NCI-H2227 treated with DMSO at 0.1 percent for 48 hours (cell line): Measurements from ENCODE around the gene TEX26.
"Not testable (repeated sequence)": the region's sequence is repeated elsewhere in the genome, so short reads cannot be mapped to it uniquely, and the experiment has no call there.

Experiments
- DNase-seq: peaks from one replicate; lab custom pipeline; 2025; lab: John Stamatoyannopoulos, UW

Gene TEX26

GRCh38 chr13:30918662-30919405, 13.6 kb upstream of the TEX26 start:
- DNase-seq: no peak

DNA sequence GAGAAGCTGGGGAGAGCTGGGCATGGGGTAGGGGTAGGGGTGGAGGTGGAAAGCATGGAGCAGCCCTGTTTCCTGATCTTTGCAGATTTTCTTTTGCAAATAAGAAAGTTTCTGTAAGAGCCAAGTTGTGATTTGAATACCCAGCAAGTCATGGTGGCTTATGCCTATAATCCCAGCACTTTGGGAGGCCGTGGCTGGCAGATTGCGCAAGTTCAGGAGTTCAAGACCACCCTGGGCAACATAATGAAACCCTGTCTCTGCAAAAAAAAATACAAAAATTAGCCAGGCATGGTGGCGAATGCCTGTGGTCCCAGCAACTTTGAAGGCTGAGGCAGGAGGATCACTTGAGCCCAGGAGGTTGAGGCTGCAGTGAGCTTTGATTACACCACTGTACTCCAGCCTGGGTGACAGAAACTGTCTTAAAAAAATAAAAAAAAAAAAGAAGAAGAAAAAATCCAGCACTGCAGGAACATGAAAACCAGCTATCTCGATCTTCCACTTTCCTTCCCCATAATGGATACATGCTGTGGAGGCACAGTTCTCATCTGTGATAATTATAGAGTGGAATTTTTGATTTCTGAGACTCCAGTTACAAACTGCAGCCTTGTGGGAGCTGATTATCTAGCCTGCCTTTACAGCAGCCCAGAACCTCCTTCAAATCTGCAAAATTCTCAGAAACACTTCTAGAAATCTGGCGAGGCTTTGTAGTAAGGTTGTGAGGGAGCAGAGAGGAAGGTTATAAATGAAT, 12.1 kb upstream of the TEX26 start:
- DNase-seq: peak; percentile 64

DNA sequence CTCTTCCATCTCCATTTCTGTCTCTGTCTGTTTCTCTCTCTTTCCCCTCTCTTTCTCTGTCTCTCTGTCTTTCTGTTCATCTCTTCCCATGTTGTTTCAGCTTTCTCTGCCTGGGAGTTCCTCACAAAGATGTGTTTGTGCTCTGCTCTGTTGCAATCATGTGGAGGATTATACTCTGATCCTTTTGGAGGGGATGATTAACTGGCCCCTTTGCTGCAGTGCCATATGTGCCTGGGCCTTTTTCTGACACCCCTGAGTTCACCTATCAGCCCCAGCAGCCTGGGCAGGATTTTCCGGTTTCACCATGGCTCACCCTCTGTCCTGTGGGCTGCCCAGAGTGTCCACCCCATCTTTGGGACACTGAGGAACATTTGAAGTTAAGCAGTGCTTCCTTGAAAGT, 9.0 kb upstream of the TEX26 start:
- DNase-seq: no peak

DNA sequence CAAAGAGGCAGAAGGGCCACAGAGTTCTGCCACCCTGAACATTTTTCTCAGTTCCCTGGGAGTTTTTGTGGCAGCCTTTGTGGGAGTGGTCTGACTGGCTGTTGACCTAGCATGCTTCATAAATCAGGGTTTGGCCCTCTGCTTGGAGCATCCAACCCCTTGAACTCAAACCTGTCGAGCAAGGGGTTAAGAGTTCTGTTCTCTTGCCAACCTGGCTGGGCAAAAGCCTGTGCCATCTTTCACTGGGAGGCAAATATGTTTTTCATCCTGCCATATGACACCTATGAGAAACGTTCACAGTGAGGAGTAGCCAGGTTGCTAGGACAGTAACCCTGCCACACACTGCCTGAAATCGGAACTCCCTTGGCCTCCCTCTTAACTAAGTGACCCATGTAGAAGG, 7.7 kb upstream of the TEX26 start:
- no peak for DNase-seq

- no peak for DNase-seq
These were observed 7.0 kb upstream of the TEX26 start for GRCh38 chr13:30925429-30925828.

DNA sequence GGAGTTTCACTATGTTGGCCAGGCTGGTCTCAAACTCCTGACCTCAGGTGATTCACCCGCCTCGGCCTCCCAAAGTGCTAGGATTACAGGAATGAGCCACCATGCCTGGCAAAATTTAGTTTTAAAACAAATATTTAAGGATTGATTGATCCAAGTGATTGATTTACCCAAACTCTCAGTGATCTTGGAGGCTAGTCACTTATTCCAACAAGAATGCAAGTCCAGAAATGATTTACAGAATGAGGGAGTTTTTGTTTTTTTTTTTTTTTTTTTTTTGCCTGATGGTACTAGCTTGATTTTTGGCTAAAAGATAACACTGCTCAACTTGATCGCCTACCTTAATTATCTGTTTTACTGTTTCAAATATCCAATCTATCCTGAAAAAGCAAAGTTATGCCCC, 5.7 kb upstream of the TEX26 start:
- no peak for DNase-seq

DNA sequence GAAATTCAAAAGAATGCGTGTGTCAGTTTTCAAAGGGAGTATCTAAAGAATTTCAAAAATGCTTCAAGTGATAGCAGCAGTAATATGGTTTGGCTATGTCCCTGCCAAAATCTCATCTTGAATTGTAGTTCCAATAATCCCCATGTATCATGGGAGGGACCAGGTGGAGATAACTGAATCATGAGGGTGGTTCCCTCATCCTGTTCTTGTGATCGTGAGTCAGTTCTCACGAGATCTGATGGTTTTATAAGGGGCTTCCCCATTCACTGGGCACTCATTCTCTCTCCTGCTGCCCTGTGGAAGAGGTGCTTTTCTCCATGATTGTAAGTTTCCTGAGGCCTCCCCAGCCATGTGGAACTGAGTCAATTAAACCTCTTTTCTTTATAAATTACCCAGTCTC, 5.3 kb upstream of the TEX26 start:
- not testable (repeated sequence) for DNase-seq

GRCh38 chr13:30927595-30927994, 4.9 kb upstream of the TEX26 start:
- no peak for DNase-seq

- DNase-seq: no peak
These were observed 3.5 kb upstream of the TEX26 start for GRCh38 chr13:30928978-30929377.

DNA sequence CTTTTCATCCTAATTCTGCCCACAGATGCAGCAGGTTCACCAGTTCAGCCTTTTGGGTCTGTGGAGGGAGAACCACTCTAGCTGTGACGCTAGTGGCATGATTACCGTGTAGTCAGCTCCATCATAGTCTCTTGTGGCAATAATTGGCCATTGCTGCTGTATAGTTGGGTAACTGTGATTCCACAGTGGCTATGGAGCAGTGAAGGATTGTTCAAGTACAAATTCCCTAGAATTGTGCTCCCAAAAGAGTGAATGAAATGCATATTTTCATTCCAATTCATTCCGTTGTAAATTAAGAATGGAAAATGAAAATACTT, 856 bp downstream of the TEX26 start:
- no peak for DNase-seq

GRCh38 chr13:30934381-30934780, 1.9 kb downstream of the TEX26 start:
- no peak for DNase-seq

DNA sequence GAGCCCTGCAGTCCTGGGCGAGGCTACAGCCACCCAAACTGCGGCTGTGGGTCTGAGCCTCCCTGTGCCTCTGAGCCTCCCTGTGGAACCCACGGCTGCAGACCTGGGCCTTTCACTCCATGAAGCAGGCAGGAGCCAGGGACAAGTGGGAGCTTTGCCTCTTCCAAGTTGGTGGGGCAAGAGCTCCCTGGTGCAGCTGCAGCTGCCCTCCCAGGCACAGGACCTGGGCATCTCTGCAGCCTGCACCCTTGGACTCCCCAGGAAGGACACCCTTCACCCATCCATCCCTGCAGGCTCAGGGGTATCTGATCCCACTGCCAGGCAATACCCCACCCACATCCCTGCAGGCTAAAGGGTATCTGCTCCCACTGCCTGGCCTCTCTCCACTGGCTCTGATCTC, 2.3 kb downstream of the TEX26 start:
- DNase-seq: no peak

- no peak for DNase-seq
These were observed 4.5 kb downstream of the TEX26 start for GRCh38 chr13:30936971-30937370.

GRCh38 chr13:30943881-30944280, 11.4 kb downstream of the TEX26 start:
- no peak for DNase-seq

GRCh38 chr13:30957258-30957943, 24.9 kb downstream of the TEX26 start:
- no peak for DNase-seq

GRCh38 chr13:30959678-30960077, 27.2 kb downstream of the TEX26 start:
- no peak for DNase-seq

DNA sequence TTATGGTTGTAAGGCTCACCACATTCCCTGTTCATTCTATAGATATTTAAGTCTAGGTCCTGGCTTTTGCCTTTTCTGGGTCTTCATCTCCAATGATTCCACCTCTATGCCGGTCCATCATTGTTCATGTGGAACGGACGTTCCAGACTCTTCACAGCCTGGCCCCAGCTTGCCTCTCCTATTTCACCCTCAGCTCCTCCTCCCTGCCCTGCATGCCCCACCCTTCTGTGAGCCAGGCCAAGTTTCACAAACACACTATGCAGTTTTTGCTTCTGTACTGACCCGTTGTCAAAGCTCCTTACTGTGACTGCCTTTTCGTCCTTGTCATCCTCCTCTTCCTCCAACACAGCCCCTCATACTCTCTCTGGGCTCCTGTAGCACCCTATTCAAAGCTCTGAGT, 31.3 kb downstream of the TEX26 start:
- no peak for DNase-seq

DNA sequence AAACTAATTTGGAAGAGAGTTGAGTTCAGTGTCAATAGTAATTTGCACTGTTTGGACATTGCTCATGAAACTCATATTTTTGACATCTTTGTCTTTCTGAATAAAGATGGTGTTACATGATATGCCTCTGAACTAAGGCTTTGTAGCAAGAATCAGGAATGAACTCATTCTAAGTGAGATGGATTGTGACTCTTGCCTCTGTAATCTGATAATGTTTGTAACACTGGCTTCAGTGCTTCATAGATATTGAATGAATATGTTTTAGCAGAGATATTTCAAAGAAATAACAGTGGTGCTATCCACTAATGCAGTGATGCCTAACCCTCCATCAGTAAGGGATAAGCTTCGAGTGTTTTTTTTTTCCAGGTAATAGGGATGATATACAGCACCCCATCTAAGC, 32.9 kb downstream of the TEX26 start:
- DNase-seq: no peak

- no peak for DNase-seq
These were observed 33.6 kb downstream of the TEX26 start for GRCh38 chr13:30966101-30966500.

DNA sequence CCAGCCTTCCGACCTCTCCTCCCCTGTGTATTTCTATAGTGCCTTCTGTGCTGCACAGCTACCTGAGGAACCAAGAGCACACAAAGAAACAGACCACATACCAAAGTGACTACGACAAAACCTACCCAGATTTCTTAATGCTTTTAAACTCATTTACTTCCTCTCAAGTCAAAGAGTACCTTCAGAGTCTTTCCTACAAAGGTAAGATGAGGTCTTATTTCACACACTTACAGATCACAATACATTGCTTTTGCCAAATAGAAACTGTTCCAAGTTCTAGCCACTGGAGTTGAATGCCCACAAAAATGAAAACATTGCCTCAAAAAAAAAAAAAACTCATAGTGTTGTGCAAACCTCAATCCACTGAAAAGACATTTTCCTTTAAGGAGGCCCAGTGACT, 36.4 kb downstream of the TEX26 start:
- DNase-seq: no peak

- no peak for DNase-seq
These were observed 39.1 kb downstream of the TEX26 start for GRCh38 chr13:30971575-30971974.

GRCh38 chr13:30972888-30973377, 40.5 kb downstream of the TEX26 start:
- no peak for DNase-seq

DNA sequence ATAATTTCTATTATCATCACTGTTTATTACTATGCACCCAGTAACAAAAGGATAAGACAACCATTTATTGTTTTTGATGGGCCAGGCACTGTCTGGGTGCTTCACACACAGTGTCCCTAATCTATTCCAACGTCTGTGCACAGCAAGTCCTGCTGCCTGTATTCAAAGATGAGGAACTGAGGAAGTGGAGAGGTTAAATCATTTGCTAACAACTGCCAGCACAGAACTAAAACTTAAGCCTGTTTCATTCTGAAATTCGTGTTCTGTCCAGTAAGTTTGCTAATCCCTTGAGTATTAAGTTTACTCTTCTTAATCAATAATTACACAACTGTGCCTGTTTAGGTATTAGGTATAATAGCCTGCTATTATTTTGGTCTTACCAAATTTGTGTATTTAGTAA, 41.9 kb downstream of the TEX26 start:
- DNase-seq: no peak
